ENCODE measurements around the gene FBXL17. TPM values are rescaled to one million over a fixed set of nuclear protein-coding genes. Genes with fewer than 3 reads are reported as not detected.

Gene FBXL17
- total RNA-seq, 1 donor from 2014 or later, result 49.4 TPM

GRCh38 chr5:108101130-108101529 lies 280.8 kb downstream of the FBXL17 start:
- no peaks in the 10 kb centered on the region for H3K27me3 ChIP-seq (ENCODE audit: low read depth)
- intact Hi-C loops (cut with micrococcal nuclease), result no loop called here
- H3K4me1 ChIP-seq, result peaks cover 30% of the 10 kb centered on the region
- H3K36me3 ChIP-seq, result no peaks in the 10 kb centered on the region
- no peaks in the 10 kb centered on the region for H3K9me3 ChIP-seq (replicated peaks)
- no peak overlapping the region for H3K4me3 ChIP-seq
- TF ChIP-seq CTCF (IDR thresholded peaks at IDR 0.05; ENCODE audit: borderline replicate concordance), result no peak
- no peak for DNase-seq
- H3K27ac ChIP-seq (replicated peaks), result peak overlapping the region; percentile 39

- TF ChIP-seq CTCF (IDR thresholded peaks at IDR 0.05; ENCODE audit: borderline replicate concordance), result no peak
- no peak for DNase-seq
- Histone ChIP-seq H3K27me3 (ENCODE audit: low read depth) (no peaks in the 10 kb centered on the region), H3K4me3 (no peak overlapping the region), H3K36me3 (no peaks in the 10 kb centered on the region), H3K9me3 (replicated peaks) (no peaks in the 10 kb centered on the region), H3K27ac (replicated peaks) (no peak overlapping the region), H3K4me1 (peaks cover 24% of the 10 kb centered on the region)
- intact Hi-C loops (cut with micrococcal nuclease), result no loop called here
These were observed 287.1 kb downstream of the FBXL17 start for GRCh38 chr5:108094800-108095199.

GRCh38 chr5:108093186-108093585 lies 288.7 kb downstream of the FBXL17 start:
- DNase-seq, result no peak
- Histone ChIP-seq H3K4me1 (peaks cover 24% of the 10 kb centered on the region), H3K4me3 (no peak overlapping the region), H3K27ac (replicated peaks) (no peak overlapping the region), H3K36me3 (no peaks in the 10 kb centered on the region), H3K9me3 (replicated peaks) (no peaks in the 10 kb centered on the region), H3K27me3 (ENCODE audit: low read depth) (no peaks in the 10 kb centered on the region)
- TF ChIP-seq CTCF (IDR thresholded peaks at IDR 0.05; ENCODE audit: borderline replicate concordance), result peak; percentile 45
- intact Hi-C loops (cut with micrococcal nuclease), result no loop called here

- no peak for TF ChIP-seq CTCF (IDR thresholded peaks at IDR 0.05; ENCODE audit: borderline replicate concordance)
- intact Hi-C loops (cut with micrococcal nuclease), result no loop called here
- DNase-seq, result no peak
- Histone ChIP-seq H3K4me3 (no peak overlapping the region), H3K36me3 (no peaks in the 10 kb centered on the region), H3K9me3 (replicated peaks) (no peaks in the 10 kb centered on the region), H3K27me3 (ENCODE audit: low read depth) (no peaks in the 10 kb centered on the region), H3K27ac (replicated peaks) (no peak overlapping the region), H3K4me1 (peaks cover 24% of the 10 kb centered on the region)
These were observed 291.0 kb downstream of the FBXL17 start for GRCh38 chr5:108090946-108091345.

- TF ChIP-seq CTCF (IDR thresholded peaks at IDR 0.05; ENCODE audit: borderline replicate concordance), result no peak
- Histone ChIP-seq H3K36me3 (no peaks in the 10 kb centered on the region), H3K4me3 (no peak overlapping the region), H3K9me3 (replicated peaks) (no peaks in the 10 kb centered on the region), H3K4me1 (no peaks in the 10 kb centered on the region), H3K27me3 (ENCODE audit: low read depth) (no peaks in the 10 kb centered on the region), H3K27ac (replicated peaks) (no peak overlapping the region)
- intact Hi-C loops (cut with micrococcal nuclease), result no loop called here
- DNase-seq, result no peak
These were observed 297.8 kb downstream of the FBXL17 start for GRCh38 chr5:108084105-108084504.

- TF ChIP-seq CTCF (IDR thresholded peaks at IDR 0.05; ENCODE audit: borderline replicate concordance), result no peak
These were observed 298.7 kb downstream of the FBXL17 start for GRCh38 chr5:108083232-108083631.

More at GRCh38 chr5:108083232-108083631, 298.7 kb downstream of the FBXL17 start:
- Histone ChIP-seq H3K4me1 (no peaks in the 10 kb centered on the region), H3K27ac (replicated peaks) (no peak overlapping the region), H3K9me3 (replicated peaks) (no peaks in the 10 kb centered on the region), H3K27me3 (ENCODE audit: low read depth) (no peaks in the 10 kb centered on the region), H3K4me3 (no peak overlapping the region), H3K36me3 (no peaks in the 10 kb centered on the region)
- intact Hi-C loops (cut with micrococcal nuclease), result no loop called here
- no peak for DNase-seq

Data from left ventricle myocardium inferior (tissue), 1 donor.